Duodenal mucosa (tissue), 2 donors: ENCODE results near the gene MANBA.
"Not testable (repeated sequence)": the region's sequence is repeated elsewhere in the genome, so short reads cannot be mapped to it uniquely, and the experiment has no call there.

Experiments
- H3K27ac ChIP-seq: one replicate; pipeline ENCODE4 v1.7.0; 2013; ENCODE audit warnings: low read depth, low read length
- H3K27me3 ChIP-seq, 2 donors: one replicate each; pipeline ENCODE4 v1.7.0; 2013; ENCODE audit warnings: low read length in 2 of 2, control low read depth in 1 of 2; ENCODE audit not compliant: insufficient read depth in 2 of 2, control insufficient read depth in 1 of 2
- H3K36me3 ChIP-seq, 2 donors: one replicate each; pipeline ENCODE4 v1.7.0; 2013; ENCODE audit warnings: low read length in 2 of 2, control low read depth in 1 of 2; ENCODE audit not compliant: insufficient read depth in 2 of 2, control insufficient read depth in 1 of 2
- H3K4me1 ChIP-seq, 2 donors: one replicate each; pipeline ENCODE4 v1.7.0; 2013; ENCODE audit warnings: low read length in 2 of 2, control low read depth in 1 of 2; ENCODE audit not compliant: insufficient read depth in 2 of 2, control insufficient read depth in 1 of 2
- H3K4me3 ChIP-seq, 2 donors: one replicate each; pipeline ENCODE4 v1.7.0; 2013; ENCODE audit warnings: low read length in 2 of 2, low read depth in 1 of 2
- H3K9ac ChIP-seq, 2 donors: one replicate each; pipeline ENCODE4 v1.7.0; 2013; ENCODE audit warnings: low read length in 2 of 2, low read depth in 1 of 2
- H3K9me3 ChIP-seq, 2 donors: one replicate each; pipeline ENCODE4 v1.7.0; 2013; ENCODE audit warnings: low read length in 2 of 2, control low read depth in 1 of 2; ENCODE audit not compliant: control insufficient read depth in 1 of 2

MANBA gene

GRCh38 chr4:102709060-102709459 lies 51.7 kb downstream of the MANBA start:
- not testable (repeated sequence) for H3K27me3 ChIP-seq, H3K9me3 ChIP-seq, H3K9ac ChIP-seq, H3K4me1 ChIP-seq, H3K27ac ChIP-seq, H3K36me3 ChIP-seq, H3K4me3 ChIP-seq

- Histone ChIP-seq H3K9ac (no peak overlapping the region), H3K4me1 (no peaks in the 10 kb centered on the region), H3K27me3 (no peaks in the 10 kb centered on the region), H3K36me3 (peaks cover 0 to 2% of the 10 kb centered on the region in 2 donors), H3K9me3 (no peaks in the 10 kb centered on the region), H3K27ac (no peak overlapping the region), H3K4me3 (no peak overlapping the region)
These were observed 53.6 kb downstream of the MANBA start for GRCh38 chr4:102707150-102707549.

- Histone ChIP-seq H3K4me3 (no peak overlapping the region), H3K27me3 (no peaks in the 10 kb centered on the region), H3K27ac (no peak overlapping the region), H3K36me3 (peaks cover 0 to 2% of the 10 kb centered on the region in 2 donors), H3K9ac (no peak overlapping the region), H3K4me1 (no peaks in the 10 kb centered on the region), H3K9me3 (no peaks in the 10 kb centered on the region)
These were observed 55.3 kb downstream of the MANBA start for GRCh38 chr4:102705391-102705935.

- H3K9me3 ChIP-seq, result no peaks in the 10 kb centered on the region
- no peak overlapping the region for H3K4me3 ChIP-seq
- H3K4me1 ChIP-seq, result no peaks in the 10 kb centered on the region
- no peak overlapping the region for H3K27ac ChIP-seq
- H3K36me3 ChIP-seq, result peaks cover 0 to 7% of the 10 kb centered on the region in 2 donors
- no peak overlapping the region for H3K9ac ChIP-seq
- H3K27me3 ChIP-seq, result no peaks in the 10 kb centered on the region
These were observed 64.0 kb downstream of the MANBA start for GRCh38 chr4:102696758-102697157.

- Histone ChIP-seq H3K27ac (no peak overlapping the region), H3K27me3 (no peaks in the 10 kb centered on the region), H3K9ac (no peak overlapping the region), H3K9me3 (no peaks in the 10 kb centered on the region), H3K4me1 (no peaks in the 10 kb centered on the region), H3K36me3 (peaks cover 0 to 7% of the 10 kb centered on the region in 2 donors), H3K4me3 (no peak overlapping the region)
These were observed 66.0 kb downstream of the MANBA start for GRCh38 chr4:102694791-102695190.

GRCh38 chr4:102693861-102694260 lies 66.9 kb downstream of the MANBA start:
- no peak overlapping the region for H3K27ac ChIP-seq
- no peaks in the 10 kb centered on the region for H3K4me1 ChIP-seq
- no peaks in the 10 kb centered on the region for H3K27me3 ChIP-seq
- peaks cover 0 to 9% of the 10 kb centered on the region in 2 donors for H3K36me3 ChIP-seq
- H3K9ac ChIP-seq, result no peak overlapping the region
- H3K4me3 ChIP-seq, result no peak overlapping the region
- no peaks in the 10 kb centered on the region for H3K9me3 ChIP-seq

- H3K4me3 ChIP-seq, result no peak overlapping the region
- H3K27me3 ChIP-seq, result no peaks in the 10 kb centered on the region
- no peak overlapping the region for H3K9ac ChIP-seq
- H3K4me1 ChIP-seq, result no peaks in the 10 kb centered on the region
- peaks cover 0 to 9% of the 10 kb centered on the region in 2 donors for H3K36me3 ChIP-seq
- no peak overlapping the region for H3K27ac ChIP-seq
- H3K9me3 ChIP-seq, result no peaks in the 10 kb centered on the region
These were observed 67.4 kb downstream of the MANBA start for GRCh38 chr4:102693262-102693850.

- Histone ChIP-seq H3K27ac (no peak overlapping the region), H3K27me3 (no peaks in the 10 kb centered on the region), H3K4me1 (peaks cover 4 to 5% of the 10 kb centered on the region in 2 donors), H3K36me3 (peaks cover 0 to 9% of the 10 kb centered on the region in 2 donors), H3K4me3 (no peak overlapping the region), H3K9ac (no peak overlapping the region), H3K9me3 (no peaks in the 10 kb centered on the region)
These were observed 68.3 kb downstream of the MANBA start for GRCh38 chr4:102692474-102692873.

- no peak overlapping the region for H3K27ac ChIP-seq
These were observed 72.8 kb downstream of the MANBA start for GRCh38 chr4:102687982-102688433.

GRCh38 chr4:102687373-102687981 lies 73.3 kb downstream of the MANBA start:
- no peak overlapping the region for H3K27ac ChIP-seq
- H3K9ac ChIP-seq, result no peak overlapping the region
- H3K9me3 ChIP-seq, result no peaks in the 10 kb centered on the region
- no peaks in the 10 kb centered on the region for H3K27me3 ChIP-seq
- H3K4me1 ChIP-seq, result peaks cover 5 to 6% of the 10 kb centered on the region in 2 donors
- peaks cover 0 to 2% of the 10 kb centered on the region in 2 donors for H3K36me3 ChIP-seq
- H3K4me3 ChIP-seq, result no peak overlapping the region

More at GRCh38 chr4:102687982-102688433, 72.8 kb downstream of the MANBA start:
- Histone ChIP-seq H3K4me3 (no peak overlapping the region), H3K4me1 (peaks cover 5 to 6% of the 10 kb centered on the region in 2 donors), H3K9me3 (no peaks in the 10 kb centered on the region), H3K36me3 (peaks cover 0 to 2% of the 10 kb centered on the region in 2 donors), H3K27me3 (no peaks in the 10 kb centered on the region), H3K9ac (no peak overlapping the region)
